HCT116 (cell line): ENCODE data around the gene RPL41. TPM values are rescaled to one million over a fixed set of nuclear protein-coding genes. Genes with fewer than 3 reads are reported as not detected.

ENCODE experiments used
- ATAC-seq: fragments of 200-7000 bp; cut with Tn5 transposase; 2 replicates; pipeline ENCODE4 v1.9.1; 2020; ENCODE audit warnings: mild to moderate bottlenecking, moderate library complexity
- BruUV-seq: library from RNA; stranded (reverse); fragments of 400-500 nt; replicated peaks from 2 replicates; lab custom pipeline; 2021; lab: Mats Ljungman, UMichigan
- CTCF ChIA-PET: fragments of 300-600 bp; sonication (Branson Sonifier 250); formaldehyde crosslinking; loops from one replicate; lab custom pipeline; 2021; ENCODE audit warnings: antibody characterized with exemption; lab: Charles Lee
- POLR2A ChIA-PET: fragments of 300-600, 350-600 bp; sonication (Branson Sonifier 250); formaldehyde crosslinking; loops from one replicate; lab custom pipeline; 2021; ENCODE audit warnings: antibody characterized with exemption; lab: Charles Lee
- RAD21 ChIA-PET, 2 experiments: fragments of 300-600 bp; sonication (Branson Sonifier 250); formaldehyde crosslinking; loops; one replicate each; lab custom pipeline; 2023; ENCODE audit warnings: low total read pairs in 2 of 2; ENCODE audit not compliant: uncharacterized antibody in 2 of 2, unreplicated experiment in 2 of 2, low non-redundant PET in 1 of 2; lab: Charles Lee
- DNase-seq: peaks from one replicate; pipeline ENCODE4 v3.0.0-alpha.2; 2010; ENCODE audit warnings: low read depth, low spot score
- H2AFZ ChIP-seq: fragments of 200-600 bp; shearing (Covaris generic), sonication (generic); 2 replicates; pipeline ENCODE4 v1.6.1; 2017; ENCODE audit warnings: low read depth, mixed run types, mixed read lengths, antibody characterized with exemption, low read length; ENCODE audit not compliant: poor library complexity, severe bottlenecking
- H3K27ac ChIP-seq: 2 replicates; pipeline ENCODE4 v1.5.1; 2012; ENCODE audit warnings: low read depth, low read length
- H3K27me3 ChIP-seq: fragments of 200-600 bp; sonication (generic); 2 replicates; pipeline ENCODE4 v1.6.1; 2016; ENCODE audit warnings: mixed run types, low read length, mixed read lengths; ENCODE audit not compliant: insufficient read depth
- H3K36me3 ChIP-seq, 2 experiments: fragments of 200-500 bp in 1 of 2; fragments of 200-600 bp in 1 of 2; sonication (Bioruptor generic) in 1 of 2; sonication (generic) in 1 of 2; 2 replicates each; pipeline versions ENCODE4 v1.5.1 to v1.6.1; 2014 to 2016; ENCODE audit warnings: low read length in 2 of 2, inconsistent platforms in 1 of 2, mixed read lengths in 1 of 2, mixed run types in 1 of 2; ENCODE audit not compliant: insufficient read depth in 2 of 2, control insufficient read depth in 1 of 2
- H3K4me1 ChIP-seq, 2 experiments: fragments of 200-600 bp in 1 of 2; sonication (generic) in 1 of 2; 2 replicates each; pipeline versions ENCODE4 v1.5.1 to v1.6.1; 2012 to 2017; ENCODE audit warnings: low read length in 2 of 2, inconsistent platforms in 1 of 2, mild to moderate bottlenecking in 1 of 2, mixed read lengths in 1 of 2, mixed run types in 1 of 2, moderate library complexity in 1 of 2; ENCODE audit not compliant: insufficient read depth in 2 of 2, control insufficient read depth in 1 of 2
- H3K4me2 ChIP-seq: fragments of 200-600 bp; sonication (generic); 2 replicates; pipeline ENCODE4 v1.6.1; 2017; ENCODE audit warnings: mixed run types, low read length, mixed read lengths
- H3K4me3 ChIP-seq, 2 experiments: fragments of 200-600 bp in 1 of 2; sonication (generic) in 1 of 2; replicated peaks in 1 of 2; 2 replicates each; pipeline ENCODE4 v1.5.1; 2011 to 2016; ENCODE audit warnings: low read length in 2 of 2, control low read depth in 1 of 2, low read depth in 1 of 2, mild to moderate bottlenecking in 1 of 2, mixed read lengths in 1 of 2, mixed run types in 1 of 2
- H3K79me2 ChIP-seq: fragments of 200-600 bp; sonication (generic); 2 replicates; pipeline ENCODE4 v1.6.1; 2017; ENCODE audit warnings: mild to moderate bottlenecking, mixed run types, low read length, moderate library complexity, mixed read lengths; ENCODE audit not compliant: insufficient read depth
- H3K9ac ChIP-seq: fragments of 200-600 bp; sonication (generic); 2 replicates; pipeline ENCODE4 v1.6.1; 2016; ENCODE audit warnings: low read length, mixed read lengths
- H3K9me2 ChIP-seq: fragments of 200-600 bp; sonication (generic), shearing (Covaris generic); 2 replicates; pipeline ENCODE4 v1.6.1; 2017; ENCODE audit warnings: mixed run types, mild to moderate bottlenecking, moderate library complexity; ENCODE audit not compliant: insufficient read depth
- H3K9me3 ChIP-seq, 2 experiments: fragments of 200-500 bp in 1 of 2; fragments of 200-600 bp in 1 of 2; sonication (Bioruptor generic) in 1 of 2; sonication (generic) in 1 of 2; 2 replicates each; pipeline ENCODE4 v1.6.1; 2014 to 2017; ENCODE audit warnings: low read length in 2 of 2, mixed read lengths in 2 of 2, inconsistent platforms in 1 of 2, low read depth in 1 of 2, mild to moderate bottlenecking in 1 of 2, mixed run types in 1 of 2, moderate library complexity in 1 of 2; ENCODE audit not compliant: control insufficient read depth in 1 of 2, insufficient read depth in 1 of 2
- H4K20me1 ChIP-seq: fragments of 200-600 bp; sonication (generic), shearing (Covaris generic); 2 replicates; pipeline ENCODE4 v1.6.1; 2017; ENCODE audit warnings: mixed run types, mild to moderate bottlenecking, moderate library complexity; ENCODE audit not compliant: insufficient read depth
- CBX3 ChIP-seq: IDR thresholded peaks from 2 replicates; pipeline ENCODE4 v1.6.1; 2012; ENCODE audit warnings: low read depth
- CEBPB ChIP-seq: IDR thresholded peaks from 2 replicates; pipeline ENCODE4 v1.6.1; 2012; ENCODE audit warnings: low read depth
- EGR1 ChIP-seq: IDR thresholded peaks from 2 replicates; pipeline ENCODE4 v1.6.1; 2012; ENCODE audit warnings: low read depth
- EZH2phosphoT487 ChIP-seq: fragments of 200-600 bp; IDR thresholded peaks from 2 replicates; pipeline ENCODE4 v1.6.1; 2018; ENCODE audit warnings: antibody characterized with exemption, borderline replicate concordance
- FOSL1 ChIP-seq: IDR thresholded peaks from 2 replicates; pipeline ENCODE4 v1.6.1; 2012; ENCODE audit warnings: low read depth
- JUND ChIP-seq: IDR thresholded peaks from 2 replicates; pipeline ENCODE4 v1.6.1; 2012
- RAD21 ChIP-seq: IDR thresholded peaks from 2 replicates; pipeline ENCODE4 v1.6.1; 2012; ENCODE audit warnings: low read depth, mild to moderate bottlenecking
- SP1 ChIP-seq: IDR thresholded peaks from 2 replicates; pipeline ENCODE4 v1.6.1; 2012; ENCODE audit warnings: low read depth
- SRF ChIP-seq: IDR thresholded peaks from 2 replicates; pipeline ENCODE4 v1.6.1; 2012; ENCODE audit warnings: low read depth
- TCF7L2 ChIP-seq: IDR thresholded peaks from 2 replicates; pipeline ENCODE4 v1.7.0; 2011; ENCODE audit warnings: borderline replicate concordance, inconsistent platforms; ENCODE audit not compliant: insufficient read depth, insufficient read length; ENCODE audit errors: extremely low read depth
- ZFX ChIP-seq: fragments of 450-650 bp; IDR thresholded peaks from 2 replicates; pipeline ENCODE4 v1.6.1; 2017
- intact Hi-C: fragments of 100-400 bp; cut with micrococcal nuclease; formaldehyde crosslinking; loops from 2 replicates; pipeline ENCODE4 v1.10.0; 2022
- total RNA-seq: library from RNA; stranded (reverse); gene quantifications from one replicate; pipeline ENCODE4 v1.2.1, GENCODE V29; 2021; ENCODE audit not compliant: unreplicated experiment
- TF ChIP-seq, protein P1 (sequence below): IDR thresholded peaks from 2 replicates; pipeline ENCODE4 v1.6.1; 2012
- TF ChIP-seq, protein P2 (sequence below), 3 experiments: fragments of 200-600 bp in 1 of 3; sonication (generic) in 1 of 3; IDR thresholded peaks in 2 of 3; conservative IDR thresholded peaks in 1 of 3; 2 replicates each; pipeline ENCODE4 v1.5.1; 2012 to 2017; ENCODE audit warnings: low read depth in 2 of 3, low read length in 2 of 3, antibody characterized with exemption in 1 of 3, borderline replicate concordance in 1 of 3, control low read depth in 1 of 3, mild to moderate bottlenecking in 1 of 3, mixed read lengths in 1 of 3, mixed run types in 1 of 3, moderate library complexity in 1 of 3; ENCODE audit not compliant: insufficient read depth in 1 of 3

RPL41 gene
- total RNA-seq, 1 experiment from 2014 or later: 4,327 TPM

DNA sequence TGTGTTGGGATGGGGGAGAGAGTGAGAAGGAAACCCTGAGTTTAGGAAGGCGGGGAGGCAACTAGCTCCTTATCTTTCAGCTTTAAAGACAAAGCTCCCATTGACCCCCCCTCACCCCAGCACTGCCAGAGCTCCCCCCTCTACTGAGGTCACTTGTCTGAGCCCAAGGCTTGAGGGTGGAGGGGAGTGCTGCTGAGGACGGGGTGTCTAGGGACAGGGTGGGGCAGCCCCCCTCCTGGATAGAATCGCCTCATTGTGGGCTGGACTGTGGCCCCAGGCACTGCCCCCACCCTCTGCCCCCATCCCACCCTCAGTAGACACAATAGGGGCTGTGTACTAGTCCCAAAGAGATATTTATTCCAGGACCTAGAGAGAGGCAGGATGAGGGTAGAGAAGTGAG lies 33.5 kb upstream of the RPL41 start:
- POLR2A ChIA-PET: no interaction called here
- RAD21 ChIA-PET: no interaction called here
- peaks cover 21 to 48% of the 10 kb centered on the region in 2 experiments for H3K4me1 ChIP-seq

DNA sequence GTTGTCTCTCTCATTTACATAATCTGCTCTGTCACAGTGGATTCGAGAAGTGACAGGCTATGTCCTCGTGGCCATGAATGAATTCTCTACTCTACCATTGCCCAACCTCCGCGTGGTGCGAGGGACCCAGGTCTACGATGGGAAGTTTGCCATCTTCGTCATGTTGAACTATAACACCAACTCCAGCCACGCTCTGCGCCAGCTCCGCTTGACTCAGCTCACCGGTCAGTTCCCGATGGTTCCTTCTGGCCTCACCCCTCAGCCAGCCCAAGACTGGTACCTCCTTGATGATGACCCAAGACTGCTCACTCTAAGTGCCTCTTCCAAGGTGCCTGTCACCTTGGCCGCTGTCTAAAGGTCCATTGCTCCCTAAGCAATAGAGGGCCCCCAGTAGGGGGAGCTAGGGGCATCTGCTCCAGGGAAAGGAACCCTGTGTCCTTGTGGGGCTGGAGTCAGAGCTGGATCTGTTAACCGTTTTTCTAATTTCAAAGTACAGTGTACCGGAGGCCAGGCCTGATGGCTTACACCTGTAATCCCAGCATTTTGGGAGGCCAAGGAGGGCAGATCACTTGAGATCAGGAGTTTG lies 31.4 kb upstream of the RPL41 start:
- intact Hi-C loops: no loop called here
- POLR2A ChIA-PET: interaction anchor here (0.7 to 1.3 kb wide), 4 partner anchors 19 to 33 kb away, joined by 3 to 6 read pairs (median 3); partner anchors contain the start of genes PA2G4 and ZC3H10
- no peak for DNase-seq

More for the DNA sequence above, 33.5 kb upstream of the RPL41 start:
- DNase-seq: no peak
- Histone ChIP-seq H3K4me2 (no peak overlapping the region), H3K79me2 (peaks cover 12% of the 10 kb centered on the region; the same call in 1 of the 2 replicates), H3K27ac (no peak overlapping the region), H3K9me3 (no peaks in the 10 kb centered on the region), H3K27me3 (no peaks in the 10 kb centered on the region)
- intact Hi-C loops: no loop called here
- CTCF ChIA-PET: no interaction called here
- TF ChIP-seq CEBPB (no peak), CBX3 (no peak), EZH2phosphoT487 (no peak), TCF7L2 (no peak), EGR1 (no peak), RAD21 (no peak)
- TF ChIP-seq, protein P1, sequence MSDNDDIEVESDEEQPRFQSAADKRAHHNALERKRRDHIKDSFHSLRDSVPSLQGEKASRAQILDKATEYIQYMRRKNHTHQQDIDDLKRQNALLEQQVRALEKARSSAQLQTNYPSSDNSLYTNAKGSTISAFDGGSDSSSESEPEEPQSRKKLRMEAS: no peak
- TF ChIP-seq, all 23 proteins: peak for 0
- no peaks in the 10 kb centered on the region for H3K9me2 ChIP-seq
- no TSS peak for BruUV-seq
- peaks cover 6 to 18% of the 10 kb centered on the region in 2 experiments; a peak in 2 of 4 replicates for H3K36me3 ChIP-seq
- no peaks in the 10 kb centered on the region for H4K20me1 ChIP-seq
- no peak for ATAC-seq
- no peak overlapping the region for H2AFZ ChIP-seq
- no peak overlapping the region for H3K9ac ChIP-seq
- no peak overlapping the region for H3K4me3 ChIP-seq

More for the DNA sequence above, 31.4 kb upstream of the RPL41 start:
- TF ChIP-seq ZFX: no peak
- no peak for TF ChIP-seq JUND
- TF ChIP-seq SRF: no peak
- TF ChIP-seq FOSL1: no peak
- TF ChIP-seq SP1: no peak
- TF ChIP-seq, protein P2, sequence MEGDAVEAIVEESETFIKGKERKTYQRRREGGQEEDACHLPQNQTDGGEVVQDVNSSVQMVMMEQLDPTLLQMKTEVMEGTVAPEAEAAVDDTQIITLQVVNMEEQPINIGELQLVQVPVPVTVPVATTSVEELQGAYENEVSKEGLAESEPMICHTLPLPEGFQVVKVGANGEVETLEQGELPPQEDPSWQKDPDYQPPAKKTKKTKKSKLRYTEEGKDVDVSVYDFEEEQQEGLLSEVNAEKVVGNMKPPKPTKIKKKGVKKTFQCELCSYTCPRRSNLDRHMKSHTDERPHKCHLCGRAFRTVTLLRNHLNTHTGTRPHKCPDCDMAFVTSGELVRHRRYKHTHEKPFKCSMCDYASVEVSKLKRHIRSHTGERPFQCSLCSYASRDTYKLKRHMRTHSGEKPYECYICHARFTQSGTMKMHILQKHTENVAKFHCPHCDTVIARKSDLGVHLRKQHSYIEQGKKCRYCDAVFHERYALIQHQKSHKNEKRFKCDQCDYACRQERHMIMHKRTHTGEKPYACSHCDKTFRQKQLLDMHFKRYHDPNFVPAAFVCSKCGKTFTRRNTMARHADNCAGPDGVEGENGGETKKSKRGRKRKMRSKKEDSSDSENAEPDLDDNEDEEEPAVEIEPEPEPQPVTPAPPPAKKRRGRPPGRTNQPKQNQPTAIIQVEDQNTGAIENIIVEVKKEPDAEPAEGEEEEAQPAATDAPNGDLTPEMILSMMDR (IDR thresholded peaks at IDR 0.05 in 2 of 3, conservative IDR thresholded peaks at IDR 0.05 in 1 of 3; ENCODE audit: borderline replicate concordance in 1 of 3, insufficient read depth in 1 of 3, low read depth in 2 of 3, low read length in 2 of 3): peak; percentile 21 to 82 (median 48); a peak in 5 of 6 replicates
- peak; percentile 47; the same call in 1 of the 2 replicates for TF ChIP-seq RAD21
- TF ChIP-seq, all 23 proteins: peak for 2
- Histone ChIP-seq H3K9me3 (no peaks in the 10 kb centered on the region), H3K4me1 (peaks cover 15 to 32% of the 10 kb centered on the region in 2 experiments), H3K9me2 (no peaks in the 10 kb centered on the region), H3K36me3 (peaks cover 10 to 22% of the 10 kb centered on the region in 2 experiments; a peak in 2 of 4 replicates), H3K4me3 (no peak overlapping the region), H4K20me1 (no peaks in the 10 kb centered on the region), H3K27ac (no peak overlapping the region), H2AFZ (no peak overlapping the region), H3K27me3 (no peaks in the 10 kb centered on the region), H3K4me2 (no peak overlapping the region), H3K9ac (no peak overlapping the region), H3K79me2 (peaks cover 12% of the 10 kb centered on the region; the same call in 1 of the 2 replicates)
- RAD21 ChIA-PET: no interaction called here
- BruUV-seq: no TSS peak
- peak; percentile 47 for ATAC-seq
- CTCF ChIA-PET: interaction anchor here (0.8 to 1.8 kb wide), 7 partner anchors 10 to 347 kb away, joined by 3 to 13 read pairs (median 4); partner anchors contain the start of genes ORMDL2, PA2G4, RAB5B and SARNP
